ENCODE results near the gene AUTS2.

GRCh38 chr7:70321016-70321590 is 722.8 kb downstream of the AUTS2 start:
- no peak for TF ChIP-seq CTCF (IDR thresholded peaks at IDR 0.05)
- no peak for TF ChIP-seq POLR2A (IDR thresholded peaks at IDR 0.05)
- no peak for TF ChIP-seq POLR2AphosphoS5 (IDR thresholded peaks at IDR 0.05)
